ENCODE measurements around the gene USP36.

USP36 gene

GRCh38 chr17:78808163-78808562 lies 32.5 kb downstream of the USP36 start:
- no peak for DNase-seq

GRCh38 chr17:78806451-78806850 lies 34.2 kb downstream of the USP36 start:
- DNase-seq, result no peak

GRCh38 chr17:78805301-78805700 lies 35.3 kb downstream of the USP36 start:
- DNase-seq, result no peak

- DNase-seq, result no peak
Measured at GRCh38 chr17:78804777-78805176, 35.8 kb downstream of the USP36 start.

- DNase-seq, result no peak
Measured at GRCh38 chr17:78803186-78803845, 37.3 kb downstream of the USP36 start.

- DNase-seq, result no peak
Measured at GRCh38 chr17:78802459-78802858, 38.2 kb downstream of the USP36 start.

GRCh38 chr17:78802008-78802407 lies 38.6 kb downstream of the USP36 start:
- DNase-seq, result no peak

- DNase-seq, result no peak
Measured at GRCh38 chr17:78800132-78800931, 40.3 kb downstream of the USP36 start.

GRCh38 chr17:78798695-78799559 lies 41.7 kb downstream of the USP36 start:
- DNase-seq, result no peak

- no peak for DNase-seq
Measured at GRCh38 chr17:78797691-78798585, 42.7 kb downstream of the USP36 start.

- no peak for DNase-seq
Measured at GRCh38 chr17:78797213-78797612, 43.4 kb downstream of the USP36 start.

- DNase-seq, result no peak
Measured at GRCh38 chr17:78796517-78796900, 44.1 kb downstream of the USP36 start.

- no peak for DNase-seq
Measured at GRCh38 chr17:78795861-78796516, 44.6 kb downstream of the USP36 start.

GRCh38 chr17:78794864-78795640 lies 45.6 kb downstream of the USP36 start:
- DNase-seq, result no peak

- no peak for DNase-seq
Measured at GRCh38 chr17:78794399-78794798, 46.2 kb downstream of the USP36 start.

- no peak for DNase-seq
Measured at GRCh38 chr17:78793968-78794367, 46.6 kb downstream of the USP36 start.

GRCh38 chr17:78793415-78793814 lies 47.2 kb downstream of the USP36 start:
- DNase-seq, result no peak

- no peak for DNase-seq
Measured at GRCh38 chr17:78791840-78792709, 48.5 kb downstream of the USP36 start.

- DNase-seq, result no peak
Measured at GRCh38 chr17:78790552-78790951, 50.1 kb downstream of the USP36 start.

GRCh38 chr17:78789663-78790181 lies 50.9 kb downstream of the USP36 start:
- DNase-seq, result peak; percentile 81

Measured in SHP77 treated with DMSO at 0.1 percent for 48 hours (cell line).